GM21717 (cell line): ENCODE data around the gene CYB561.
A peak's percentile ranks its signal among the peaks of the same experiment; 100 is the strongest.

Source experiments
- ATAC-seq: cut with Tn5 transposase; IDR thresholded peaks from one replicate; pipeline ENCODE4 v1.9.1; 2021; ENCODE audit warnings: mild to moderate bottlenecking, moderate library complexity; ENCODE audit not compliant: unreplicated experiment

CYB561 gene

DNA sequence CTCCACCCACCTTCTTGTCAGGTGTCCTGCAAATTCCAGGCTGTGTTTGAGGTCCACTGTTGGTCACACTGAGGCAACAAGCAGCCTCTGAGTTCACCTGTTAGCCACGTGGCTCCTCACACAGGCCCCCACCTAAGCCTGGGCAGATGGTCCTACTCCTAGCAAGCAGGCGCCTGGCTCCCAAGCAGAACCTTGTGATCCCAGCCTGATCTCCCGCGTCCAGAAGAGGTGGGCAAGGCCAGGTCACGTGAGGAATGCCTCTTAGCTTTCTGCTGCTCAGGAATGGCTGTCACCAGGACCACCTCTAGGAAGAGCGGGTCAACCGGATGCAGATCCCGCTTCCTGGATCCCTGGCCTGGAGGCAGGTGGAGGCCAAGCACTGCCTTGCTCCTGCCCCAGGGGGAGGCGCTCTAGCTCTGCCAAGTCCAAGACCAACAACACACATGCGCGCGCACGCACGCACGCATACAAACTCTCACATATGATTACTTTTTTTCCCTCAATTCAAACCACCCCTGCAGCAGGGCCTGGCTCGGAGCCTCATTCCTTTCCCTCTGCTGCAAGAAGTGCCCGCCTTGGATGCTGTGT is 9.5 kb downstream of the CYB561 start:
- no peak for ATAC-seq

- no peak for ATAC-seq
Observed at GRCh38 chr17:63435681-63436522, 10.2 kb downstream of the CYB561 start.

- ATAC-seq, result no peak
Observed at GRCh38 chr17:63434951-63435571, 11.0 kb downstream of the CYB561 start.

DNA sequence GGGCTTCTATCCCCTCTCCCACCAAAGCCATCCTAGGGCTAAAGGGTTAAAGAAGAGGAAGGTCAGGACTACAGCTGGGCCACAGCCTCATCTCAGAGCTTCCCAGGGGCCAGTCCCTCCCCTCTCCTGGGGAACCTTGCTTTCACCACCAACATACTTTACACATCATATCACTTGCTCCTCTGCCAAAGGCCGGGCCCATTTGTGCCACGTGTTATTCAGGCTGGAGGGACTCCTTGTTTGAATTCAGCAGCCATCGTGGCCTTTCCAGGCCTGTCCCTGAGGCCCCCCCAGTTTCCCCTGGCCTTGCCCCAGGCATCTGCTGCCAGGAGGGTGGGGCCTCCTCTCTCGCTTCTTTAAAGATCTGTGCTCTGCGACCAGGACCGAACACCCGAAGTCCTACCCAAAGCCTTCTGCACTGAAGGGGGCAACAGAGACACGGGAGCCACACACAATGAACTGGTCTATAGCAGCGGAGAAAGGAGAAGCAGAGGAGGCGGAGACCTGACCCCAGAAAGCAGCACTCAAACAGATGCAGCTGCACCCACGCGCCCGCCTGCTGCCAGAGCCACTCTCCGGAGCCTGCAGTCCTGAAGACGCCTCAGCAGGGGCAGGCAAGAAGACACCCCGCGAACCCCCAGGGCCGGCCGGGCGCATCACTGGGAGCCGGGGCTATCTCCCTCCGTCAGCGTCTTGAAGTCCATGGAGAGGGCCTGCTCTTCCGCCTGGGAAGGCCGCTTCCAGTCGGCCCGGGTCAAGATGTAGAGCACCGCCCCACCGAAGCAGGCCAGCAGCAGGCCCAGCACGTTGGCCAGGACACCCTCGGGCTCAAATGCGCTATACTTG is 12.1 kb downstream of the CYB561 start:
- no peak for ATAC-seq

DNA sequence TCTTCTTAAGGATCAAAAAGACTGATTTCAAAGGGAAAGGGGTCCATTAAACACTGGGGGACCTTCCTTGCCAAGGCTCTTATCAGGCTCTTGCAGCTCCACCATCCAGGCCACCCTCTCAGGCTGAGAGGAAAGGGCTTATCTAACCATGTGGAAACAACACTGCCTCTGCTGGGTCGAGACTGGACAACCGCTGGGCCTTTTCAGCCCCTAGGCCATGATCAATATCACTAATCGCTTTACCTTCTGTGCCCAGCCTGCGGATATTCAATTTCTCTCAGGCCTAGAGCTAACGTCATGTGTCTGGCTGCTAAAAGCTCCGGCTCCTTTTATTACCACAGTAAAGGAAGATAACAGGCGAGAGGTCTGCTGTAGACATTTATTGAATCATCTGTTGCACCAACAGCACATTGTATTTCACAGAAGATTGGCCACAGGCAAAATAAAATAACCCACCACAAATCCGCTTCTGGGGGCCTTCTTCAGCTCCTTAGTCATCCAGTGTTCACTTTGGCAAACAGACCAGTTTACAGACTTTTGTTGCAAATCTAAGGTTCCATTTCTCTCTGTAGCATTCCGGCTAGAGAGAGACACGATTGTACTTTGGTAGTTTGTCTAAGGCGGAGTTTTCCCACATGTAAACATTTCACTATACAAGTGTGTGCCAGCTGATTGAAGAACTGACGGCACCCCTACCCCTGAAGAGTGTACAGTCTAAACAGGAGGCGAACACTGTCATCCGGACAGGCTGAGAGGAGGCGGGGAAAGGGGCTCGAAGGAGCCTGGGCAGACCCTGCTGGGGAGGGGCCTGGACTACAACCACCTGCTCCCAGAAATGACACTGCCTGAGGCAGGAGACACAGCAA is 13.9 kb downstream of the CYB561 start:
- ATAC-seq, result no peak

DNA sequence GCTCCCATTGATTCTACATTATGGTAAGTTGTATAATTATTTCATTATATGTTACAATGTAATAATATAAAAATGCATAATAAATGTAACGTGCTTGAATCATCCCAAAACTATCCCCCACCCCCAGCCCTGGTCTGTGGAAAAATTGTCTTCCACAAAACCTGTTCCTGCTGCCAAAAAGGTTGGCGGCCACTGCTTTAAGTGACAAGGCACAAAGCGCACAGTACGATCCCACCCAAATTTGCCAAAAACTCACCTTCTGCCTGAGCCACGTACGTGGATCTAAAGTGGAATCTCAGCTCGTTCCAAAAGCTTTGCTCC is 14.5 kb downstream of the CYB561 start:
- no peak for ATAC-seq

DNA sequence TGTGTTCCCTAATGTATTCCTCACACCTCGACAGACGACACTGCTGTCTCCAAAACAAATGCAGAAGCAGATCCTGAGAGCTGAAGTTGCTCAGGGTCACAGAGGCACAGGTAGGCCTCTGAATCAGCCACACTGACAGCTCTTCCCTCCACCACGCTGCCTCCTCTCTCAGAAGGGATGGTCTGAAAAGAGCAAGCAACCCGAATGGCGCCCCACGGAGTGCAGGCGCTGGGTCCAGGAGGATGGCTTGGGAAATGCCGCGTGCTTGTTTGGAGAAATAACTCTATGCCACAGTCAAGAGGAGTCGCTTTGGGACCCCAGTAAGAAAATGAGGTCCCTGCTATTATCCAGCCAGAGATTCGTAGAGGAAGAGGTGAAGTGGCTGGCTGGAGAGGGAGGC is 15.9 kb downstream of the CYB561 start:
- ATAC-seq, result no peak

DNA sequence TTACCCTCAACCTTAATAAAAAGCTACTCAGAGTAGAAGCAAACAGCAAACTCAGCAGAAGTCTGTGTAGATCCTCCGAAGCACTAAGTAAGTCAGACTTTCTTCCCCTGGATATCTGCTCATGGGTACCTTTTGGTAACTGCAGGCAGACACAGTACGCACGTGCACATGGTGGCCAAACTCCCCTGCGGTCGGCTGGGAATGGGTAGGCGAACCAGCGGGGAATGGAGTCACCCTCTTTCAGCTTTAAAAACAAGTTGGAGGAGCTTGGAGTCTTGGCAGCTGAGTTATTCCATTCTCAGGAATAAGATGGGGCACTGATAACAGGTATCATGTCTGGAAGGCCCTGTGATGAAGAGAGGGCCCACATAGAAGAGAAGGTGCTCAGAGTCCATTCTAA is 16.3 kb downstream of the CYB561 start:
- no peak for ATAC-seq

- ATAC-seq, result no peak
Observed at GRCh38 chr17:63426917-63427308, 19.2 kb downstream of the CYB561 start.

GRCh38 chr17:63426041-63426916 is 19.8 kb downstream of the CYB561 start:
- ATAC-seq, result no peak

DNA sequence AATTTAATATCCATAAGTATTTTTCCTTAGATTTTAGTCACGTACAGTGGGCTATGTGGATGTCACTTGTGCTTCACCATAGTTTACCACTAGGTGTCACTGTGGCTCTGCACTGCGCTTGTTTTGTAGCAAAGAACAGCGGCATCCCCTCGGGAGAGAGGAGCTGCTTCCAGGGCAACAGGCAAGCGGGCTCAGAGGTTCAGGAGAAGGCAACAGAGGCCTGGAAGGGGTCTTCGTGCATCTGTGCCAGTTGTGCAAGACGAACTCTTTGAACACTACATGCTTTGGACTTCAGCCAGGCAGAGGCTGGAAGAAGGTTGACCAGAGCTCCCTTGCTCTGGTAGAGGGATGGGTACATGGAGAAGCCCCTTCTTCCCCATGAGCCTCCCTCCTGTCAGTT is 20.6 kb downstream of the CYB561 start:
- ATAC-seq, result peak; percentile 54

DNA sequence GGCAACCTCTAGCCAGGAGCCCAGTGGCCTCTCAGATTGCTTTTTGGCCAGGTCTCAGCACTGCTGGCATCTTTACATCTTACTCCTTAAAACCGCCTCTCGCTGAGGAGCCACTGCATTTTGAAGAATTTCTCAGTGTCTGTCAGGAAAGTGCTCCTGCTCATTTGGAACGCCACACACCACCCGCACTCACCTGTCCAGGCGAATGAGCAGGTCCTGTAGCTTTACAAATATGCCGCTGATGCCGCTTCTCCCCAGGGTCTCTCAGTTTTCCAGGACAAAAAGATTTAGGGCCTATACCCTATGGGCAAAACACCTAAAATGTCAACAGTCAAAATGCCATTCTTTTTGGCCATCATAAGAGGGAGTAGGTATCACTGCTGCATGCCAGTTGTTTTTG is 22.1 kb downstream of the CYB561 start:
- no peak for ATAC-seq

- no peak for ATAC-seq
Observed at GRCh38 chr17:63423251-63423950, 22.7 kb downstream of the CYB561 start.

DNA sequence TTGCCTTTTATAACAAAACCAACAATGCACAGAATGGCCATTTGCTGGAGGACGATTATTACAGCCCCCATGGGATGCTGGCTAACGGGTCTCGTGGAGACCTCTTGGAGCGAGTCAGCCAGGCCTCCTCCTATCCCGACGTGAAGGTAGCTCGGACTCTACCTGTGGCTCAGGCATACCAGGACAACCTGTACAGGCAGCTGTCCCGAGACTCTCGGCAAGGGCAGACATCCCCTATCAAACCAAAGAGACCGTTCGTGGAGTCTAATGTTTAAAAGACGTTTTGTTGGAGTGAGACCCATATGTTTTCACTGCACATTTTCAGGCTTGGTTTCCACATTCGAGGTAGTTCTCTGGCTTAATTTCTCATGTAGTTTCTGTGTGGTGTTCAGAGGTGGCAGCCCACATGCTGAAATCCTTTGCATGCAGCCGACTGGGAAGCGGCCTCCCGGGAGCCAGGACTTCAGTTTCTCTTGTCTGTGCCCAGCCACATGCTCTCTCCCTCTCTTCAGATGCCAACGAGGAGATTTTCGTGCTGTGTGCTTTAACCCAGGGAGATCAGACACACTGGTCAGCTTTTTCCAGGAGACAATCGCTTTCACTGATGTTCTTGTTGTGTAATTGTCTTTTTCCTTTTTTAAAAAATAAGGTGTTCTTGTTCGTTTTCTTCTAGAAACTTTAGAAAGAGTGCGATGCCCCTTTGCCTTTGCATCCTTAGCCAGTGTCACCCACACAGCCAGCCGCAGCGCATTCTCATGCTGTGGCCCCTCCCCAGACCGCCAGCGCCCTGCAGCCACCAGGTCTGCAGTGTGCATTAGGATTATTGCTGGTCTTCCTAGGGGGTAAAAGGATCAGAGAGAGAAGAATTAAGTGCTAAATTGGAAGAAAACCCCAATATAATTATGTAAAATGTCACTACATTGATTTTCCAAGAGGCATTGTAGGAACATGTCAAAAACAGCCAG is 24.1 kb downstream of the CYB561 start:
- no peak for ATAC-seq

GRCh38 chr17:63420868-63421680 is 25.0 kb downstream of the CYB561 start:
- ATAC-seq, result no peak

- no peak for ATAC-seq
Observed at GRCh38 chr17:63419949-63420867, 25.9 kb downstream of the CYB561 start.
